K562 (cell line): Measurements from ENCODE around the gene JUP. TPM values are rescaled to one million over a fixed set of nuclear protein-coding genes. Genes with fewer than 3 reads are reported as not detected.
A peak's percentile ranks its signal among the peaks of the same experiment; 100 is the strongest.

Experiments
- CHD2 ChIP-seq: IDR thresholded peaks from 2 replicates; pipeline ENCODE4 v1.6.1; 2011; ENCODE audit warnings: low read depth, low read length
- CTBP1 ChIP-seq: fragments of 450-650 bp; IDR thresholded peaks from 2 replicates; pipeline ENCODE4 v1.6.1; 2016; ENCODE audit warnings: borderline replicate concordance
- GABPA ChIP-seq: fragments of 200-800 bp; sonication (Bioruptor generic); conservative IDR thresholded peaks from 2 replicates; pipeline ENCODE4 v1.6.1; 2016; ENCODE audit warnings: low read depth, missing genetic modification characterization, missing compliant biosample characterization
- HMG20A ChIP-seq: fragments of 450-650 bp; formaldehyde crosslinking; conservative IDR thresholded peaks from 2 replicates; pipeline ENCODE4 v1.4.0; 2020; ENCODE audit warnings: mild to moderate bottlenecking, mixed read lengths
- MAFF ChIP-seq: IDR thresholded peaks from 2 replicates; pipeline ENCODE4 v1.6.1; 2012; ENCODE audit warnings: low read length, improper control_type of control experiment
- NCOA1 ChIP-seq: fragments of 450-650 bp; IDR thresholded peaks from 2 replicates; pipeline ENCODE4 v1.6.1; 2016; ENCODE audit warnings: low read depth
- NFIC ChIP-seq: fragments of 450-650 bp; IDR thresholded peaks from 2 replicates; pipeline ENCODE4 v1.6.1; 2017; ENCODE audit warnings: mild to moderate bottlenecking, inconsistent platforms
- PHB ChIP-seq: fragments of 250-450 bp; sonication (Bioruptor Pico); IDR thresholded peaks from 2 replicates; pipeline ENCODE4 v1.5.0; 2021
- RCOR1 ChIP-seq, 2 experiments: IDR thresholded peaks; 2 replicates each; pipeline ENCODE4 v1.6.1; 2012; ENCODE audit warnings: low read depth in 2 of 2, low read length in 2 of 2, borderline replicate concordance in 1 of 2, improper control_type of control experiment in 1 of 2
- SMAD1 ChIP-seq: fragments of 150-350 bp; IDR thresholded peaks from 2 replicates; pipeline ENCODE4 v1.6.1; 2014; ENCODE audit warnings: low read length, low read depth; ENCODE audit not compliant: partially characterized antibody
- TAL1 ChIP-seq: fragments of 450-650 bp; IDR thresholded peaks from 2 replicates; pipeline ENCODE4 v1.6.1; 2016; ENCODE audit warnings: mild to moderate bottlenecking
- THRA ChIP-seq: fragments of 450-650 bp; IDR thresholded peaks from 2 replicates; pipeline ENCODE4 v1.6.1; 2017; ENCODE audit warnings: mild to moderate bottlenecking, moderate library complexity
- ZBTB26 ChIP-seq: fragments of 450-650 bp; formaldehyde crosslinking; IDR thresholded peaks from 2 replicates; pipeline ENCODE4 v1.4.0; 2022; ENCODE audit warnings: missing genetic modification characterization
- ZBTB9 ChIP-seq: fragments of 450-650 bp; formaldehyde crosslinking; IDR thresholded peaks from 2 replicates; pipeline ENCODE4 v1.4.0; 2020; ENCODE audit warnings: mild to moderate bottlenecking, moderate library complexity
- ZFP30 ChIP-seq: fragments of 250-450 bp; sonication (Bioruptor Pico); IDR thresholded peaks from 2 replicates; pipeline ENCODE4 v1.8.0; 2022; ENCODE audit warnings: moderate library complexity, mild to moderate bottlenecking, inconsistent platforms, borderline replicate concordance
- ZNF124 ChIP-seq: sonication (generic); formaldehyde crosslinking; IDR thresholded peaks from 2 replicates; pipeline ENCODE4 v1.8.1; 2022; ENCODE audit warnings: missing genetic modification reagents
- ZNF174 ChIP-seq: fragments of 250-450 bp; sonication (Bioruptor Pico); IDR thresholded peaks from 2 replicates; pipeline ENCODE4 v1.4.0; 2020; ENCODE audit warnings: mild to moderate bottlenecking
- ZNF263 ChIP-seq: sonication (generic); formaldehyde crosslinking; IDR thresholded peaks from 2 replicates; pipeline ENCODE4 v1.8.0; 2022; ENCODE audit warnings: mild to moderate bottlenecking, missing genetic modification reagents, borderline replicate concordance
- ZNF780A ChIP-seq: fragments of 250-450 bp; sonication (Bioruptor Pico); IDR thresholded peaks from 2 replicates; pipeline ENCODE4 v1.5.0; 2021; ENCODE audit warnings: mild to moderate bottlenecking
- polyA plus RNA-seq, 8 experiments: library from polyadenylated mRNA; depleted of rRNA in 4 of 8; stranded (reverse) in 5 of 8; unstranded in 3 of 8; fragments of >200 nt; fragmentation: Nextera tagmentation in 2 of 8; fragmentation: Illumina TruSeq in 1 of 8; extraction: Ambion mirVana in 2 of 8; extraction: Trizol in 1 of 8; gene quantifications; 2 replicates each; pipeline versions ENCODE4 v1.2.1 to v1.2.3, GENCODE V29; 2011 to 2014; ENCODE audit warnings: inconsistent platforms in 1 of 8, missing spikeins in 1 of 8
- total RNA-seq, 7 experiments: library from RNA; depleted of rRNA in 6 of 7; stranded (reverse); fragments of >200 nt in 6 of 7; fragmentation: Illumina TruSeq in 2 of 7; extraction: Trizol in 2 of 7; gene quantifications; 2 replicates each; pipeline versions ENCODE4 v1.2.1 to v1.2.3, GENCODE V29; 2011 to 2021; ENCODE audit warnings: low replicate concordance in 1 of 7
- TF ChIP-seq, protein P1 (sequence below): sonication (generic); formaldehyde crosslinking; IDR thresholded peaks from 2 replicates; pipeline ENCODE4 v1.8.0; 2022; ENCODE audit warnings: mild to moderate bottlenecking, missing genetic modification reagents

The JUP gene
- total and polyA plus RNA-seq, 9 of the 15 experiments (the other 6 are each of a cell fraction or from before 2014, with no cell fraction given) = 6.4 to 177 (median 31.2) TPM

DNA sequence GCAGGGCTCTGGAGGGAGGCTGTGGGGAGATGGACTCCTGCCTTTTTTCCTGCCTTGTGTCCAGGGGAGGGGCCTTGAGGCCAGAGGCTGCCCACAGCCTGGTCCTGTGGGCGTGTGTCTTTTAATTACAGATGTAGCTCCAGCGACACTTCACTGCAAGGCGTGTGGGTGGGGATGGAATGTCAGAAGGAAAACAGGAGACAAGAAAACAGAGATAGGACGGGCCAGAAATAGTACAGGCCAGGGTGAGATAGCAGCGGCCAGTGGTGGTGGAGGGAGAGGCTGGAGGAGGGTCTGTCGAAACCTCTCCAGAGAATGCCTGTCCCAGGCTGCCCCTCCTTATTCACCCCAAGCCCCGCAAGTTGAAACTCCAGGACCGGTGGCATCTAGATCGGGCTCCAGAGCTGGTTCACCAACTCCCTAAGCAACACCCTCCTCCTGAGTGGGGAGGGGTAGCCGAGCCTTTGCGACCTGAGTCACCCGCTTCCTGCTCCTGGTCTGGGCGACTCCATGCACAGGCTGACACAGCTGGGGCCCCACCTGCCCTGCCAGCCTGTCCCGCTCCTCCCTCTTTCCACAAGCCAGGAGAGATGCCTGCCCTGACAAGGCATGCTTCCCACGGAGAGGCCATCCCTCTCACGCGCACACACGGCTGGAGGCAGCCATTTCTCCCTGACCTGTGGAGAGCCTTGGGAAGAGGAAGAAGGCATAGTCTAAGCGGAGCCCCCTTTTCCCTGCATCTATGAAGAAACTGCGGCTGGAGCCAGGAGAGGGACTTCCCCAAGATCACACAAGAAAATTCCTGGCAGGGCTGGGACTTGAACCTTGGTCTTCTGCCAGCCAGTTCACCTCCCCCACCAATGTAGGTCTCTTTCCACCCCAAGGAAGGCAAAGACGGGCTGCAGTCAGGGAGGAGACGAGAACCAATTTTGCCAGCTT is 6.6 kb upstream of the JUP start (continued):
- TF ChIP-seq, protein P1, sequence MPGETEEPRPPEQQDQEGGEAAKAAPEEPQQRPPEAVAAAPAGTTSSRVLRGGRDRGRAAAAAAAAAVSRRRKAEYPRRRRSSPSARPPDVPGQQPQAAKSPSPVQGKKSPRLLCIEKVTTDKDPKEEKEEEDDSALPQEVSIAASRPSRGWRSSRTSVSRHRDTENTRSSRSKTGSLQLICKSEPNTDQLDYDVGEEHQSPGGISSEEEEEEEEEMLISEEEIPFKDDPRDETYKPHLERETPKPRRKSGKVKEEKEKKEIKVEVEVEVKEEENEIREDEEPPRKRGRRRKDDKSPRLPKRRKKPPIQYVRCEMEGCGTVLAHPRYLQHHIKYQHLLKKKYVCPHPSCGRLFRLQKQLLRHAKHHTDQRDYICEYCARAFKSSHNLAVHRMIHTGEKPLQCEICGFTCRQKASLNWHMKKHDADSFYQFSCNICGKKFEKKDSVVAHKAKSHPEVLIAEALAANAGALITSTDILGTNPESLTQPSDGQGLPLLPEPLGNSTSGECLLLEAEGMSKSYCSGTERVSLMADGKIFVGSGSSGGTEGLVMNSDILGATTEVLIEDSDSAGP (CRISPR knock-in tag) = no peak
- no peak for TF ChIP-seq ZNF263 (CRISPR knock-in tag)
- no peak for TF ChIP-seq ZNF780A (CRISPR knock-in tag)
- TF ChIP-seq ZNF124 (CRISPR knock-in tag) = no peak
- TF ChIP-seq ZNF174 (CRISPR knock-in tag) = no peak
- no peak for TF ChIP-seq HMG20A (CRISPR knock-in tag)
- no peak for TF ChIP-seq NCOA1
- no peak for TF ChIP-seq CHD2
- no peak for TF ChIP-seq SMAD1
- peak in 1 of 2 experiments; percentile 86; a peak in 3 of 4 replicates for TF ChIP-seq RCOR1 (IDR thresholded peaks at IDR 0.05; ENCODE audit: borderline replicate concordance in 1 of 2, low read depth in 2 of 2, low read length in 2 of 2)
- peak; percentile 96 for TF ChIP-seq CTBP1
- no peak for TF ChIP-seq THRA
- no peak for TF ChIP-seq ZBTB26
- TF ChIP-seq ZFP30 (CRISPR knock-in tag) = no peak
- no peak for TF ChIP-seq ZBTB9 (CRISPR knock-in tag)
- TF ChIP-seq GABPA (tag) = 0 out of 2 replicates have a peak, but pooled peaks have one; percentile 12
- TF ChIP-seq NFIC = peak; percentile 46; the same call in 1 of the 2 replicates
- no peak for TF ChIP-seq PHB (CRISPR knock-in tag)
- TF ChIP-seq MAFF = no peak
- 0 out of 2 replicates have a peak, but pooled peaks have one; percentile 45 for TF ChIP-seq TAL1
